ENCODE measurements around the gene CTNND1. TPM values are rescaled to one million over a fixed set of nuclear protein-coding genes. Genes with fewer than 3 reads are reported as not detected.

CTNND1 gene
- total RNA-seq, 2 donors from 2014 or later = 190 to 216 TPM

GRCh38 chr11:57775491-57775890 lies 13.9 kb downstream of the CTNND1 start:
- TF ChIP-seq, protein P1, sequence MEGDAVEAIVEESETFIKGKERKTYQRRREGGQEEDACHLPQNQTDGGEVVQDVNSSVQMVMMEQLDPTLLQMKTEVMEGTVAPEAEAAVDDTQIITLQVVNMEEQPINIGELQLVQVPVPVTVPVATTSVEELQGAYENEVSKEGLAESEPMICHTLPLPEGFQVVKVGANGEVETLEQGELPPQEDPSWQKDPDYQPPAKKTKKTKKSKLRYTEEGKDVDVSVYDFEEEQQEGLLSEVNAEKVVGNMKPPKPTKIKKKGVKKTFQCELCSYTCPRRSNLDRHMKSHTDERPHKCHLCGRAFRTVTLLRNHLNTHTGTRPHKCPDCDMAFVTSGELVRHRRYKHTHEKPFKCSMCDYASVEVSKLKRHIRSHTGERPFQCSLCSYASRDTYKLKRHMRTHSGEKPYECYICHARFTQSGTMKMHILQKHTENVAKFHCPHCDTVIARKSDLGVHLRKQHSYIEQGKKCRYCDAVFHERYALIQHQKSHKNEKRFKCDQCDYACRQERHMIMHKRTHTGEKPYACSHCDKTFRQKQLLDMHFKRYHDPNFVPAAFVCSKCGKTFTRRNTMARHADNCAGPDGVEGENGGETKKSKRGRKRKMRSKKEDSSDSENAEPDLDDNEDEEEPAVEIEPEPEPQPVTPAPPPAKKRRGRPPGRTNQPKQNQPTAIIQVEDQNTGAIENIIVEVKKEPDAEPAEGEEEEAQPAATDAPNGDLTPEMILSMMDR (conservative IDR thresholded peaks at IDR 0.05) = no peak
- H3K27me3 Mint-ChIP-seq (ENCODE audit: insufficient read depth) = no peaks in the 10 kb centered on the region

DNA sequence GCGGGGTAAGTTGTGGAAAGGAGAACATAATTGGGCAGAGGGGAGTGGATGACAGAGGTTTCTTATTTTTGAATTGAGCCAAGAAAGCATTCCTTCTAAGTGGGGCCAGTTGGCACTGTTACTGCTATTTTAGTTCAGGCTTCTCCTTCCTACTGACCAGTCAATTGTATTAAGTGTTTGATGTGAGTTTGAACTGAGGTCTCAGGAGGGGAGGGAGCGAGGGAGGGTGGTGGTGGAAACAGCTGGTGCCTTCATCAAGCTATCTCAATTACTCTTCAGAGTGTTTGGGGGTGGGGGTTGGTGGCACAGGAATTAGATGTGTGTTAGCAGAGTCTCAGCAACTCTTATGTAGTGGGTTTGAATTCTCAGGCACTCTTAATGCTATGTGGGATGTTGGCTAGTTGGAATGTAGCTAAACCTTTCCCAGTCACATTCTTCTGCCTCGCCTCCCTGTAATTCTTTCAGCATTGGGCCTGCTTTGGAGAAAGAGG lies 14.5 kb downstream of the CTNND1 start:
- Mint-ChIP-seq H3K36me3 (ENCODE audit: low read depth) (peaks cover 10% of the 10 kb centered on the region), H3K9me3 (no peaks in the 10 kb centered on the region), H3K27me3 (ENCODE audit: insufficient read depth) (no peaks in the 10 kb centered on the region), H3K4me3 (peak overlapping the region; percentile 41), H3K4me1 (peaks cover 78% of the 10 kb centered on the region), H3K27ac (peak overlapping the region; percentile 100)
- DNase-seq = peak; percentile 76
- Histone ChIP-seq H3K9ac (ENCODE audit: extremely low read depth, low read length, poor library complexity, severe bottlenecking) (peak overlapping the region; percentile 23), H3K4me3 (ENCODE audit: low read length) (peak overlapping the region; percentile 68), H3K36me3 (ENCODE audit: control insufficient read depth, insufficient read depth, low read length) (peaks cover 19% of the 10 kb centered on the region), H3K27me3 (ENCODE audit: control insufficient read depth, insufficient read depth, low read length, poor library complexity, severe bottlenecking) (no peaks in the 10 kb centered on the region), H3K27ac (ENCODE audit: low read depth, low read length) (peak overlapping the region; percentile 98), H3K4me1 (ENCODE audit: control insufficient read depth, insufficient read depth, low read length) (peaks cover 40% of the 10 kb centered on the region), H3K9me3 (ENCODE audit: control insufficient read depth, low read length) (no peaks in the 10 kb centered on the region)
- TF ChIP-seq, protein P1 (conservative IDR thresholded peaks at IDR 0.05) = no peak
- WGBS, 2 experiments (ENCODE audit: insufficient coverage in 1 of 2, insufficient read length in 1 of 2) = 74 to 100% methylated on average over 1 to 2 of the region's 3 CpGs

More at GRCh38 chr11:57775491-57775890, 13.9 kb downstream of the CTNND1 start:
- DNase-seq = no peak
- peaks cover 39% of the 10 kb centered on the region for H3K4me1 ChIP-seq (ENCODE audit: control insufficient read depth, insufficient read depth, low read length)
- 69 to 100% methylated on average over 1 to 5 of the region's 5 CpGs for WGBS, 2 experiments (ENCODE audit: insufficient coverage in 1 of 2, insufficient read length in 1 of 2)
- no peaks in the 10 kb centered on the region for H3K9me3 ChIP-seq (ENCODE audit: control insufficient read depth, low read length)
- Mint-ChIP-seq H3K4me3 (peak overlapping the region; percentile 41), H3K4me1 (peaks cover 73% of the 10 kb centered on the region), H3K36me3 (ENCODE audit: low read depth) (peaks cover 14% of the 10 kb centered on the region), H3K9me3 (no peaks in the 10 kb centered on the region), H3K27ac (peak overlapping the region; percentile 100)
- peak overlapping the region; percentile 23 for H3K9ac ChIP-seq (ENCODE audit: extremely low read depth, low read length, poor library complexity, severe bottlenecking)
- H3K27ac ChIP-seq (ENCODE audit: low read depth, low read length) = peak overlapping the region; percentile 98
- peak overlapping the region; percentile 68 for H3K4me3 ChIP-seq (ENCODE audit: low read length)
- peaks cover 24% of the 10 kb centered on the region for H3K36me3 ChIP-seq (ENCODE audit: control insufficient read depth, insufficient read depth, low read length)
- H3K27me3 ChIP-seq (ENCODE audit: control insufficient read depth, insufficient read depth, low read length, poor library complexity, severe bottlenecking) = no peaks in the 10 kb centered on the region

GRCh38 chr11:57776577-57777210 lies 15.1 kb downstream of the CTNND1 start:
- Histone ChIP-seq H3K9me3 (ENCODE audit: control insufficient read depth, low read length) (no peaks in the 10 kb centered on the region), H3K9ac (ENCODE audit: extremely low read depth, low read length, poor library complexity, severe bottlenecking) (peak overlapping the region; percentile 92), H3K4me1 (ENCODE audit: control insufficient read depth, insufficient read depth, low read length) (peaks cover 40% of the 10 kb centered on the region), H3K36me3 (ENCODE audit: control insufficient read depth, insufficient read depth, low read length) (peaks cover 14% of the 10 kb centered on the region), H3K4me3 (ENCODE audit: low read length) (peak overlapping the region; percentile 68), H3K27me3 (ENCODE audit: control insufficient read depth, insufficient read depth, low read length, poor library complexity, severe bottlenecking) (no peaks in the 10 kb centered on the region), H3K27ac (ENCODE audit: low read depth, low read length) (peak overlapping the region; percentile 98)
- Mint-ChIP-seq H3K27me3 (ENCODE audit: insufficient read depth) (no peaks in the 10 kb centered on the region), H3K27ac (peak overlapping the region; percentile 100), H3K4me1 (peaks cover 82% of the 10 kb centered on the region), H3K36me3 (ENCODE audit: low read depth) (peaks cover 8% of the 10 kb centered on the region), H3K4me3 (peak overlapping the region; percentile 41), H3K9me3 (no peaks in the 10 kb centered on the region)
- WGBS, 2 experiments (ENCODE audit: insufficient coverage in 1 of 2, insufficient read length in 1 of 2) = 63% methylated on average over 2 of the region's 2 CpGs; no CpG with 5 or more reads in 1 of the 2 experiments
- TF ChIP-seq, protein P1 (conservative IDR thresholded peaks at IDR 0.05) = no peak
- DNase-seq = no peak

Measured in endodermal cell (in vitro differentiated cells).